Transverse colon (tissue), 4 donors: ENCODE measurements around the gene LIPE. TPM values are rescaled to one million over a fixed set of nuclear protein-coding genes. Genes with fewer than 3 reads are reported as not detected.
A peak's percentile ranks its signal among the peaks of the same experiment; 100 is the strongest.
"Not testable (repeated sequence)": the region's sequence is repeated elsewhere in the genome, so short reads cannot be mapped to it uniquely, and the experiment has no call there.

ENCODE experiments used
- DNase-seq: peaks from one replicate; pipeline ENCODE4 v3.0.0-alpha.2; 2019
- H3K27ac ChIP-seq, 4 donors: fragments of 200-600 bp; sonication (generic); 2 replicates each; pipeline ENCODE4 v1.5.1; 2016 to 2018; ENCODE audit warnings: inconsistent platforms in 4 of 4
- H3K27me3 ChIP-seq: fragments of 200-600 bp; sonication (generic); 2 replicates; pipeline ENCODE4 v1.5.1; 2017; ENCODE audit warnings: inconsistent platforms
- H3K36me3 ChIP-seq, 4 donors: fragments of 200-600 bp; sonication (generic); 2 replicates each; pipeline ENCODE4 v1.5.1; 2017 to 2019; ENCODE audit warnings: inconsistent platforms in 4 of 4
- H3K4me1 ChIP-seq, 4 donors: fragments of 200-600 bp; sonication (generic); 2 replicates each; pipeline ENCODE4 v1.5.1; 2017 to 2020; ENCODE audit warnings: inconsistent platforms in 4 of 4
- H3K4me3 ChIP-seq, 4 donors: fragments of 200-600 bp; sonication (generic); 1 replicate in 1 of 4; 2 replicates in 3 of 4; pipeline versions ENCODE4 v1.5.1 to v1.6.1; 2017 to 2019; ENCODE audit warnings: inconsistent platforms in 4 of 4
- H3K9me3 ChIP-seq, 2 donors: fragments of 200-600 bp; sonication (generic); 2 replicates each; pipeline ENCODE4 v1.5.1; 2017 to 2019; ENCODE audit warnings: inconsistent platforms in 2 of 2
- CTCF ChIP-seq, 5 experiments: fragments of 200-600 bp in 3 of 5; fragments of 450-650 bp in 2 of 5; sonication (generic) in 3 of 5; IDR thresholded peaks; 1 replicate in 2 of 5; 2 replicates in 3 of 5; pipeline ENCODE4 v1.5.1; 2016 to 2017; ENCODE audit warnings: antibody characterized with exemption in 5 of 5, inconsistent platforms in 3 of 5, mild to moderate bottlenecking in 2 of 5, moderate library complexity in 1 of 5
- EP300 ChIP-seq: sonication (generic); formaldehyde crosslinking; IDR thresholded peaks from one replicate; pipeline ENCODE4 v1.6.1; 2017; ENCODE audit warnings: antibody characterized with exemption, low read depth
- POLR2A ChIP-seq: fragments of 450-650 bp; IDR thresholded peaks from one replicate; pipeline ENCODE4 v1.6.1; 2016; ENCODE audit warnings: antibody characterized with exemption, mild to moderate bottlenecking, moderate library complexity
- POLR2AphosphoS5 ChIP-seq, 3 donors: sonication (generic); formaldehyde crosslinking; IDR thresholded peaks; one replicate each; pipeline ENCODE4 v1.6.1; 2016; ENCODE audit warnings: antibody characterized with exemption in 3 of 3
- WGBS, 2 donors: methylation state at CpG; one replicate each; pipeline ENCODE4 v1.1.5; 2018; ENCODE audit warnings: low coverage in 1 of 2; 5-methylcytosine and 5-hydroxymethylcytosine counted together
- in situ Hi-C, 4 donors: fragments of 200-750 bp; cut with MboI; loops; one replicate each; pipeline versions ENCODE4 v1.15.0 to v1.15.1; 2017; ENCODE audit warnings: low sequenced_read_pairs in 3 of 4, low pct_ligation_motif_present in 1 of 4, low pct_unique_long_range_greater_than_20kb in 1 of 4
- intact Hi-C: fragments of 100-400 bp; cut with DNase I; formaldehyde crosslinking; loops from one replicate; pipeline ENCODE4 v1.15.1; 2023; ENCODE audit warnings: low total_unique reads
- total RNA-seq, 4 donors: library from RNA; depleted of rRNA; stranded (reverse); fragments of >200 nt; gene quantifications; one replicate each; pipeline ENCODE4 v1.1.0, GENCODE V29; 2016

Gene LIPE
- total RNA-seq, 4 donors from 2014 or later = 7.1 to 60.2 (median 25.9) TPM

- Histone ChIP-seq H3K27me3 (no peaks in the 10 kb centered on the region), H3K4me3 (no peak overlapping the region), H3K27ac (peak overlapping the region in 2 of 4 donors; percentile 8 to 17), H3K36me3 (no peaks in the 10 kb centered on the region), H3K9me3 (no peaks in the 10 kb centered on the region), H3K4me1 (peaks cover 0 to 26% (median 3%) of the 10 kb centered on the region in 4 donors)
- TF ChIP-seq EP300 = no peak
- in situ Hi-C loops (no loop called here), intact Hi-C loops (no loop called here)
- WGBS, 2 donors = 59 to 80% methylated on average over 1 to 4 of the region's 4 CpGs
- no peak for DNase-seq
Measured at GRCh38 chr19:42461700-42462324, 34.6 kb upstream of the LIPE start.

- H3K27me3 ChIP-seq, intact Hi-C loops, H3K27ac ChIP-seq, H3K36me3 ChIP-seq, H3K4me3 ChIP-seq, in situ Hi-C loops, DNase-seq, H3K9me3 ChIP-seq: not testable (repeated sequence)
- peaks cover 0 to 24% (median 3%) of the 10 kb centered on the region in 4 donors for H3K4me1 ChIP-seq
- 83 to 85% methylated on average over 7 to 8 of the region's 8 CpGs for WGBS, 2 donors
Measured at GRCh38 chr19:42461231-42461630, 34.0 kb upstream of the LIPE start.

- intact Hi-C loops (no loop called here), in situ Hi-C loops (loop anchor here in 1 of 4 donors (10.0 kb wide), 1 partner anchor 65 kb away; the partner anchor contains the start of gene CEACAM1)
- Histone ChIP-seq H3K27ac (no peak overlapping the region), H3K36me3 (no peaks in the 10 kb centered on the region), H3K4me1 (peaks cover 0 to 28% (median 7%) of the 10 kb centered on the region in 4 donors), H3K4me3 (no peak overlapping the region), H3K27me3 (no peaks in the 10 kb centered on the region), H3K9me3 (no peaks in the 10 kb centered on the region)
- TF ChIP-seq CTCF (IDR thresholded peaks at IDR 0.05) (no peak), POLR2A (no peak), EP300 (no peak), POLR2AphosphoS5 (IDR thresholded peaks at IDR 0.05) (no peak)
- DNase-seq = no peak
- 77 to 84% methylated on average over 2 of the region's 2 CpGs for WGBS, 2 donors
Measured at GRCh38 chr19:42459926-42460325, 32.7 kb upstream of the LIPE start.

- TF ChIP-seq POLR2AphosphoS5 (IDR thresholded peaks at IDR 0.05) = peak in 2 of 3 donors; percentile 49 to 69
- TF ChIP-seq POLR2A = peak; percentile 22
- no peak for TF ChIP-seq CTCF (IDR thresholded peaks at IDR 0.05)
- TF ChIP-seq EP300 = peak; percentile 9
- intact Hi-C loops = no loop called here
- H3K4me1 ChIP-seq = peaks cover 0 to 25% (median 10%) of the 10 kb centered on the region in 4 donors
- H3K36me3 ChIP-seq = no peaks in the 10 kb centered on the region
- in situ Hi-C loops = loop anchor here in 1 of 4 donors (10.0 kb wide), 1 partner anchor 69 kb away; the partner anchor contains the start of gene CEACAM1
- no peak overlapping the region for H3K4me3 ChIP-seq
- WGBS, 2 donors = 38 to 83% methylated on average over 1 of the region's 1 CpG
- no peaks in the 10 kb centered on the region for H3K27me3 ChIP-seq
- peak overlapping the region; percentile 55 to 71 (median 62) for H3K27ac ChIP-seq
- no peaks in the 10 kb centered on the region for H3K9me3 ChIP-seq
- DNase-seq = peak; percentile 78
Measured at GRCh38 chr19:42455621-42456081, 28.5 kb upstream of the LIPE start.

- H3K9me3 ChIP-seq = no peaks in the 10 kb centered on the region
- no peak overlapping the region for H3K4me3 ChIP-seq
- H3K27ac ChIP-seq = peak overlapping the region; percentile 55 to 71 (median 62)
- TF ChIP-seq EP300 (no peak), CTCF (IDR thresholded peaks at IDR 0.05) (no peak), POLR2A (no peak)
- H3K4me1 ChIP-seq = peaks cover 0 to 29% (median 13%) of the 10 kb centered on the region in 4 donors
- intact Hi-C loops = no loop called here
- no peaks in the 10 kb centered on the region for H3K36me3 ChIP-seq
- 54 to 76% methylated on average over 2 of the region's 2 CpGs for WGBS, 2 donors
- H3K27me3 ChIP-seq = no peaks in the 10 kb centered on the region
- DNase-seq = no peak
- in situ Hi-C loops = loop anchor here in 1 of 4 donors (10.0 kb wide), 1 partner anchor 70 kb away; the partner anchor contains the start of gene CEACAM1
Measured at GRCh38 chr19:42455086-42455485, 27.9 kb upstream of the LIPE start.
